KMS-11 (cell line): Measurements from ENCODE around the gene WSCD1.

Experiments used
- H2AFZ ChIP-seq: fragments of 200-600 bp; sonication (generic); 2 replicates; pipeline ENCODE4 v1.6.1; 2016; ENCODE audit warnings: antibody characterized with exemption, mixed run types, low read depth
- H3K27ac ChIP-seq: fragments of 200-600 bp; sonication (generic); 2 replicates; pipeline ENCODE4 v1.6.1; 2016; ENCODE audit warnings: mild to moderate bottlenecking, mixed run types
- H3K27me3 ChIP-seq: fragments of 200-600 bp; sonication (generic); 2 replicates; pipeline ENCODE4 v1.6.1; 2017; ENCODE audit warnings: mild to moderate bottlenecking, low read depth, mixed run types, moderate library complexity; ENCODE audit not compliant: insufficient read depth
- H3K36me3 ChIP-seq: fragments of 200-600 bp; sonication (generic); 2 replicates; pipeline ENCODE4 v1.6.1; 2017; ENCODE audit warnings: mild to moderate bottlenecking, mixed run types; ENCODE audit not compliant: insufficient read depth
- H3K4me1 ChIP-seq: fragments of 200-600 bp; sonication (generic); 2 replicates; pipeline ENCODE4 v1.6.1; 2016; ENCODE audit warnings: mild to moderate bottlenecking, low read depth, mixed run types; ENCODE audit not compliant: poor library complexity, severe bottlenecking
- H3K4me2 ChIP-seq: fragments of 200-600 bp; sonication (generic); 2 replicates; pipeline ENCODE4 v1.7.0; 2016; ENCODE audit warnings: mild to moderate bottlenecking, mixed run types
- H3K4me3 ChIP-seq: fragments of 200-600 bp; sonication (generic); IDR thresholded peaks from 2 replicates; pipeline ENCODE4 v1.6.1; 2017; ENCODE audit warnings: low read depth, low read length, mixed read lengths; ENCODE audit not compliant: insufficient read depth
- H3K79me2 ChIP-seq: fragments of 200-600 bp; sonication (generic); 2 replicates; pipeline ENCODE4 v1.6.1; 2016; ENCODE audit warnings: low read depth, mixed run types; ENCODE audit not compliant: insufficient read depth
- H3K9ac ChIP-seq: fragments of 200-600 bp; sonication (generic); 2 replicates; pipeline ENCODE4 v1.6.1; 2016; ENCODE audit warnings: mild to moderate bottlenecking, mixed run types
- H4K20me1 ChIP-seq: fragments of 200-600 bp; sonication (generic); 2 replicates; pipeline ENCODE4 v1.6.1; 2016; ENCODE audit warnings: mild to moderate bottlenecking, mixed run types; ENCODE audit not compliant: insufficient read depth
- CTCF ChIP-seq: fragments of 200-600 bp; sonication (generic); conservative IDR thresholded peaks from 2 replicates; pipeline ENCODE4 v1.6.1; 2017; ENCODE audit warnings: low read depth, mild to moderate bottlenecking, antibody characterized with exemption, low read length, moderate library complexity, mixed read lengths

WSCD1 gene

GRCh38 chr17:6170349-6170748 is 100.2 kb downstream of the WSCD1 start:
- Histone ChIP-seq H3K4me3 (no peak overlapping the region), H2AFZ (no peak overlapping the region), H3K4me1 (peaks cover 21% of the 10 kb centered on the region), H3K79me2 (no peaks in the 10 kb centered on the region), H3K9ac (no peak overlapping the region; the same call in 1 of the 2 replicates), H3K4me2 (peak overlapping the region; percentile 39; the same call in 1 of the 2 replicates), H4K20me1 (no peaks in the 10 kb centered on the region), H3K27me3 (no peaks in the 10 kb centered on the region), H3K27ac (peak overlapping the region; percentile 54), H3K36me3 (no peaks in the 10 kb centered on the region)
- no peak for TF ChIP-seq CTCF

GRCh38 chr17:6172642-6173330 is 102.6 kb downstream of the WSCD1 start:
- Histone ChIP-seq H3K36me3 (no peaks in the 10 kb centered on the region), H3K27ac (no peak overlapping the region), H3K4me3 (no peak overlapping the region), H3K9ac (no peak overlapping the region), H3K4me1 (peaks cover 5% of the 10 kb centered on the region), H3K4me2 (no peak overlapping the region), H2AFZ (no peak overlapping the region), H3K27me3 (no peaks in the 10 kb centered on the region), H3K79me2 (no peaks in the 10 kb centered on the region), H4K20me1 (no peaks in the 10 kb centered on the region)
- TF ChIP-seq CTCF: no peak

- Histone ChIP-seq H3K4me3 (no peak overlapping the region), H3K4me2 (no peak overlapping the region), H3K9ac (no peak overlapping the region), H3K79me2 (no peaks in the 10 kb centered on the region), H4K20me1 (no peaks in the 10 kb centered on the region), H3K36me3 (no peaks in the 10 kb centered on the region), H3K4me1 (peaks cover 5% of the 10 kb centered on the region), H3K27ac (no peak overlapping the region), H3K27me3 (no peaks in the 10 kb centered on the region), H2AFZ (no peak overlapping the region)
- no peak for TF ChIP-seq CTCF
Observed at GRCh38 chr17:6173653-6174052, 103.5 kb downstream of the WSCD1 start.
